ENCODE data around the gene KCNQ5.

DNA sequence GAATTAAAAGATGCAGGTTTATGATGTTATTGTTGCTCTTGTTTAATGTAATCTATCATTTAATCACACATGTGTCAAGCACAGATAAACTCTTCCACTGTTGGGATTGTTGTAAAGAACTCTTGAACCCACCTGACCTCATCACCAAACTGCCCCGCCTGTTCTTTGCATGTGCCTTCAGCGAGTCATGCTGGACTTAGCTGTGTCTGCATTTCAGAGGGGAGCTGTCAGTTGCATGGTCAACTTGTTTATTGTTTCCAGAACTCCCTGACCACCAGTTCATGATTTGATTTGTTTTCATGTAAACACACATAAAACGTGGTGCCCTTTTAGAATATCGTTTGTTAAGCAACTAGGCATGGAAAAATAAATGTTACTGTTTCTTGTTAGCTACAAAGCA lies 509.8 kb downstream of the KCNQ5 start:
- TF ChIP-seq, protein P1, sequence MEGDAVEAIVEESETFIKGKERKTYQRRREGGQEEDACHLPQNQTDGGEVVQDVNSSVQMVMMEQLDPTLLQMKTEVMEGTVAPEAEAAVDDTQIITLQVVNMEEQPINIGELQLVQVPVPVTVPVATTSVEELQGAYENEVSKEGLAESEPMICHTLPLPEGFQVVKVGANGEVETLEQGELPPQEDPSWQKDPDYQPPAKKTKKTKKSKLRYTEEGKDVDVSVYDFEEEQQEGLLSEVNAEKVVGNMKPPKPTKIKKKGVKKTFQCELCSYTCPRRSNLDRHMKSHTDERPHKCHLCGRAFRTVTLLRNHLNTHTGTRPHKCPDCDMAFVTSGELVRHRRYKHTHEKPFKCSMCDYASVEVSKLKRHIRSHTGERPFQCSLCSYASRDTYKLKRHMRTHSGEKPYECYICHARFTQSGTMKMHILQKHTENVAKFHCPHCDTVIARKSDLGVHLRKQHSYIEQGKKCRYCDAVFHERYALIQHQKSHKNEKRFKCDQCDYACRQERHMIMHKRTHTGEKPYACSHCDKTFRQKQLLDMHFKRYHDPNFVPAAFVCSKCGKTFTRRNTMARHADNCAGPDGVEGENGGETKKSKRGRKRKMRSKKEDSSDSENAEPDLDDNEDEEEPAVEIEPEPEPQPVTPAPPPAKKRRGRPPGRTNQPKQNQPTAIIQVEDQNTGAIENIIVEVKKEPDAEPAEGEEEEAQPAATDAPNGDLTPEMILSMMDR (IDR thresholded peaks at IDR 0.05; ENCODE audit: low read depth, low read length): no peak
- TF ChIP-seq EZH2phosphoT487 (IDR thresholded peaks at IDR 0.05; ENCODE audit: low read depth): no peak
